ENCODE results near the gene HYCC2.
"Not testable (repeated sequence)": the region's sequence is repeated elsewhere in the genome, so short reads cannot be mapped to it uniquely, and the experiment has no call there.

Gene HYCC2

GRCh38 chr2:201049455-201049854 is 22.0 kb downstream of the HYCC2 start:
- Mint-ChIP-seq H3K36me3 (ENCODE audit: low read depth) (peaks cover 62% of the 10 kb centered on the region), H3K4me1 (ENCODE audit: low read depth) (peaks cover 29% of the 10 kb centered on the region), H3K4me3 (no peak overlapping the region), H3K27ac (no peak overlapping the region), H3K9me3 (peaks cover 7% of the 10 kb centered on the region), H3K27me3 (no peaks in the 10 kb centered on the region)
- DNase-seq: no peak

GRCh38 chr2:201046881-201047280 is 24.6 kb downstream of the HYCC2 start:
- Mint-ChIP-seq H3K27ac (no peak overlapping the region), H3K4me1 (ENCODE audit: low read depth) (peaks cover 21% of the 10 kb centered on the region), H3K4me3 (no peak overlapping the region), H3K27me3 (no peaks in the 10 kb centered on the region), H3K9me3 (peaks cover 7% of the 10 kb centered on the region), H3K36me3 (ENCODE audit: low read depth) (peaks cover 62% of the 10 kb centered on the region)
- DNase-seq: no peak

- peaks cover 16% of the 10 kb centered on the region for H3K9me3 Mint-ChIP-seq
- not testable (repeated sequence) for H3K27me3 Mint-ChIP-seq
Measured at GRCh38 chr2:201043050-201043449, 28.4 kb downstream of the HYCC2 start.

GRCh38 chr2:201042451-201042850 is 29.0 kb downstream of the HYCC2 start:
- not testable (repeated sequence) for H3K27ac Mint-ChIP-seq, H3K27me3 Mint-ChIP-seq, DNase-seq, H3K4me3 Mint-ChIP-seq
- Mint-ChIP-seq H3K9me3 (peaks cover 12% of the 10 kb centered on the region), H3K36me3 (ENCODE audit: low read depth) (peaks cover 67% of the 10 kb centered on the region), H3K4me1 (ENCODE audit: low read depth) (peaks cover 13% of the 10 kb centered on the region)

More at GRCh38 chr2:201043050-201043449, 28.4 kb downstream of the HYCC2 start:
- H3K36me3 Mint-ChIP-seq (ENCODE audit: low read depth): peaks cover 70% of the 10 kb centered on the region
- H3K4me1 Mint-ChIP-seq (ENCODE audit: low read depth): peaks cover 14% of the 10 kb centered on the region
- H3K4me3 Mint-ChIP-seq, DNase-seq, H3K27ac Mint-ChIP-seq: not testable (repeated sequence)

- Mint-ChIP-seq H3K36me3 (ENCODE audit: low read depth) (peaks cover 67% of the 10 kb centered on the region), H3K4me3 (no peak overlapping the region), H3K9me3 (peaks cover 10% of the 10 kb centered on the region), H3K27ac (peak overlapping the region; percentile 0), H3K4me1 (ENCODE audit: low read depth) (peaks cover 4% of the 10 kb centered on the region), H3K27me3 (no peaks in the 10 kb centered on the region)
- DNase-seq: no peak
Measured at GRCh38 chr2:201040867-201041628, 30.4 kb downstream of the HYCC2 start.

- Mint-ChIP-seq H3K27ac (no peak overlapping the region), H3K4me3 (no peak overlapping the region), H3K4me1 (ENCODE audit: low read depth) (peaks cover 4% of the 10 kb centered on the region), H3K36me3 (ENCODE audit: low read depth) (peaks cover 65% of the 10 kb centered on the region), H3K9me3 (peaks cover 10% of the 10 kb centered on the region), H3K27me3 (no peaks in the 10 kb centered on the region)
- no peak for DNase-seq
Measured at GRCh38 chr2:201038855-201039254, 32.6 kb downstream of the HYCC2 start.

GRCh38 chr2:201038361-201038760 is 33.1 kb downstream of the HYCC2 start:
- not testable (repeated sequence) for H3K27ac Mint-ChIP-seq; H3K4me3 Mint-ChIP-seq; H3K27me3 Mint-ChIP-seq; H3K4me1 Mint-ChIP-seq (ENCODE audit: low read depth); DNase-seq
- H3K9me3 Mint-ChIP-seq: peaks cover 10% of the 10 kb centered on the region
- H3K36me3 Mint-ChIP-seq (ENCODE audit: low read depth): peaks cover 60% of the 10 kb centered on the region

- not testable (repeated sequence) for H3K27me3 Mint-ChIP-seq; H3K27ac Mint-ChIP-seq; H3K4me3 Mint-ChIP-seq; H3K4me1 Mint-ChIP-seq (ENCODE audit: low read depth); DNase-seq
- Mint-ChIP-seq H3K36me3 (ENCODE audit: low read depth) (peaks cover 45% of the 10 kb centered on the region), H3K9me3 (peaks cover 10% of the 10 kb centered on the region)
Measured at GRCh38 chr2:201034355-201034754, 37.1 kb downstream of the HYCC2 start.

- Mint-ChIP-seq H3K27ac (peak overlapping the region; percentile 20), H3K36me3 (ENCODE audit: low read depth) (peaks cover 55% of the 10 kb centered on the region), H3K27me3 (no peaks in the 10 kb centered on the region), H3K4me1 (ENCODE audit: low read depth) (peaks cover 36% of the 10 kb centered on the region), H3K9me3 (peaks cover 3% of the 10 kb centered on the region), H3K4me3 (no peak overlapping the region)
- DNase-seq: no peak
Measured at GRCh38 chr2:201024518-201024917, 47.0 kb downstream of the HYCC2 start.

- H3K27ac Mint-ChIP-seq: peak overlapping the region; percentile 65
- no peaks in the 10 kb centered on the region for H3K9me3 Mint-ChIP-seq
- peaks cover 50% of the 10 kb centered on the region for H3K36me3 Mint-ChIP-seq (ENCODE audit: low read depth)
- no peak overlapping the region for H3K4me3 Mint-ChIP-seq
- no peaks in the 10 kb centered on the region for H3K27me3 Mint-ChIP-seq
- peaks cover 19% of the 10 kb centered on the region for H3K4me1 Mint-ChIP-seq (ENCODE audit: low read depth)
- no peak for DNase-seq
Measured at GRCh38 chr2:201021914-201022313, 49.6 kb downstream of the HYCC2 start.

All from activated T-cell treated with anti-CD3 and anti-CD28 coated beads, Interleukin-2, amount 50 U/mL, for 24 hours (primary cell).